UCSD-AML1 (cell line): ENCODE results near the gene TEX101.

Experiments used
- DNase-seq: peaks from one replicate; lab custom pipeline; 2025; ENCODE audit not compliant: unreplicated experiment; lab: John Stamatoyannopoulos, UW

TEX101 gene

GRCh38 chr19:43445426-43445825 is 30.7 kb downstream of the TEX101 start:
- no peak for DNase-seq

GRCh38 chr19:43446746-43447489 is 32.2 kb downstream of the TEX101 start:
- peak; percentile 76 for DNase-seq

GRCh38 chr19:43447655-43448054 is 33.0 kb downstream of the TEX101 start:
- no peak for DNase-seq

GRCh38 chr19:43450545-43450997 is 35.9 kb downstream of the TEX101 start:
- peak; percentile 35 for DNase-seq

- DNase-seq = no peak
Observed at GRCh38 chr19:43452582-43452981, 37.9 kb downstream of the TEX101 start.

GRCh38 chr19:43454031-43454430 is 39.3 kb downstream of the TEX101 start:
- DNase-seq = no peak

- DNase-seq = no peak
Observed at GRCh38 chr19:43455321-43456113, 40.8 kb downstream of the TEX101 start.

GRCh38 chr19:43457809-43458208 is 43.1 kb downstream of the TEX101 start:
- DNase-seq = no peak

GRCh38 chr19:43460362-43461016 is 45.8 kb downstream of the TEX101 start:
- no peak for DNase-seq

- no peak for DNase-seq
Observed at GRCh38 chr19:43461303-43461702, 46.6 kb downstream of the TEX101 start.

- no peak for DNase-seq
Observed at GRCh38 chr19:43462383-43462782, 47.7 kb downstream of the TEX101 start.

GRCh38 chr19:43462785-43463380 is 48.2 kb downstream of the TEX101 start:
- no peak for DNase-seq

GRCh38 chr19:43463381-43464133 is 48.9 kb downstream of the TEX101 start:
- peak; percentile 97 for DNase-seq

- DNase-seq = no peak
Observed at GRCh38 chr19:43464134-43464775, 49.6 kb downstream of the TEX101 start.

- no peak for DNase-seq
Observed at GRCh38 chr19:43465468-43466120, 50.9 kb downstream of the TEX101 start, which contains the start of gene LYPD3. Gene LYPD3, minus strand, starts transcription at chr19:43465608. Its CDS starts 37 bp downstream, at chr19:43465571.

GRCh38 chr19:43466793-43467192 is 52.1 kb downstream of the TEX101 start:
- DNase-seq = no peak

- DNase-seq = no peak
Observed at GRCh38 chr19:43467276-43467675, 52.6 kb downstream of the TEX101 start.

- no peak for DNase-seq
Observed at GRCh38 chr19:43467730-43468129, 53.0 kb downstream of the TEX101 start.
